ENCODE measurements around the gene CCDC63.
"Not testable (repeated sequence)": the region's sequence is repeated elsewhere in the genome, so short reads cannot be mapped to it uniquely, and the experiment has no call there.

The CCDC63 gene

DNA sequence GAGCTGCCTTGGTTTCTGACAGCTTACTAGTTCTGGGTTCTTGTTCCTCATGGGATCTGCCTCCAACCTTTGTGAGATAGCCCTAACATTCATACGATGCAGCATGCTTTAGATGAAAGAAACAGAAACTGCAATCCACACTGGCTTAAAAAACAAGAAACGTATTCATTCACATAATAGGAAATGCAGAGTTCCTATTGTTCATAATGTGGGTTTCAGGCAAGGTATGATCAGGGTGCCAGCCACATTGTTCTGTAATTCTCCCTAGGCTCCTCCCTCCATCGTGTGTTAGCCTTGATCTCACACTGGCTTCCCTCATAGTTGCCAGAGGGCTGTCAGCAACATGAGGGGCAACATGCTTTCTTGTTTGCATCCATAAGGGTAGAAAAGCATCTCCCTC, 2.7 kb upstream of the CCDC63 start:
- H3K4me1 ChIP-seq (ENCODE audit: control insufficient read depth, insufficient read depth, low read length, unreplicated experiment) = peaks cover 14% of the 10 kb centered on the region
- H2AFZ ChIP-seq (ENCODE audit: low read length, unreplicated experiment) = no peak overlapping the region
- H3K27ac ChIP-seq (ENCODE audit: low read depth, low read length) = no peak overlapping the region
- H3K79me2 ChIP-seq (ENCODE audit: control insufficient read depth, insufficient read depth, low read length, unreplicated experiment) = no peaks in the 10 kb centered on the region
- peaks cover 41% of the 10 kb centered on the region for H3K27me3 ChIP-seq (ENCODE audit: insufficient read depth, low read length)
- H3K4me3 ChIP-seq (ENCODE audit: low read depth, low read length) = peak overlapping the region; percentile 52; the same call in 1 of the 2 replicates
- H3K36me3 ChIP-seq (ENCODE audit: insufficient read depth, low read length) = no peaks in the 10 kb centered on the region

DNA sequence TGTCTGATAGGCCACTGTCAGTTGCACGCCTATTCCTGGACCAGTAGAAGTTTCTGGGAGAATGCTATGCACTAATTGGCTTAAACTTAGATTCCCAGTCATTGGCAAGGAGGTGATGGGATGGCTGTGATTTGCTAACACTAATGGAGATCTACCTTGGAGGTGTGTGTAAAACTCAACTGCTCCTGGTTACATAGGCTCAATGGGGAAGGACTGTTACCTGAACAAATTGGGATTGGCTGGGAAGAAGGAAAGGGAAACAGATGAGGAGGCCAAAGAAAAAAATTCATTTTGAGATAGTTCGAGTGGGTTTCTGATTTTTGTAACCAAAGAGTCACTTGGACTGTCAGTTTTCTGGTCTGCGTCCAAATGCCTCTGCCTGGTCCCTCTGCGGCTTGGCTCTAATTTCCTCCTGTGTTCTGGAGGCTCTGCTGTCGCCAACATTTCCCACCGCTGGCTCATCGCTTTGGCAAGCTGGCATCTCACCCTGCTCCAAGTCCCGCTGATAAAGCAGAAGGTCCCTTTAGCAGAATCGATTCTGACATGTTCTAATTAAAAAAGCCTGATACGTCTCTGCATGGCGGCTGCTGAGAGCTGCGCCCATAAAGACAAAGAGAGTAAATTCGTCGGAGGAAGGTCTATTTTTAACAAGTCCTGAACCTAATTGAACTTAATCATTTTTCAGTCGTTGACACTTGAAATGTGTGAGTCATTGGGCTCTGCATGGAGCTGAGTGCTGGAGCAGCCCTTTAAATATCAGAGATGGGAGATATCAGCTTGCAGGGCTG, 2.0 kb upstream of the CCDC63 start:
- no peaks in the 10 kb centered on the region for H3K79me2 ChIP-seq (ENCODE audit: control insufficient read depth, insufficient read depth, low read length, unreplicated experiment)
- peaks cover 45% of the 10 kb centered on the region for H3K27me3 ChIP-seq (ENCODE audit: insufficient read depth, low read length)
- no peaks in the 10 kb centered on the region for H3K36me3 ChIP-seq (ENCODE audit: insufficient read depth, low read length)
- peaks cover 14% of the 10 kb centered on the region for H3K4me1 ChIP-seq (ENCODE audit: control insufficient read depth, insufficient read depth, low read length, unreplicated experiment)
- peak overlapping the region; percentile 52 for H3K4me3 ChIP-seq (ENCODE audit: low read depth, low read length)
- H2AFZ ChIP-seq (ENCODE audit: low read length, unreplicated experiment) = no peak overlapping the region
- no peak overlapping the region for H3K27ac ChIP-seq (ENCODE audit: low read depth, low read length)

DNA sequence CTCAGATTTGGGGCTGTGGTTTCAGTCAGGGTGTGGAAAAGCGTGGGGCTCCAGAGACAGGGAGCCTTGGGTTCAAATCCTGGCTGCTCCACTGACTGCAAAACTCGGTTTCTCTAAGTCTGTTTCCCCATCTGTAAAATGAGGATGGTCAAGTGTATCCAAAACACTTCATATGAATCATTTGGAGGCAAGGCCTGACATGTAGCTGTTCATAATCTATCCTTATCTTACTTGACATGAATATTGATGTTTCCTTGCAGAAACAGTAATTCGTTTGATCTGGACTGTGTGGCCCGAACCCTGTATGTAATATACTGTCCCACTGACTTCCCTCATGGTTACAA, 1.5 kb upstream of the CCDC63 start:
- no peaks in the 10 kb centered on the region for H3K79me2 ChIP-seq (ENCODE audit: control insufficient read depth, insufficient read depth, low read length, unreplicated experiment)
- H3K27ac ChIP-seq (ENCODE audit: low read depth, low read length) = no peak overlapping the region
- H3K27me3 ChIP-seq (ENCODE audit: insufficient read depth, low read length) = peaks cover 51% of the 10 kb centered on the region
- H3K36me3 ChIP-seq (ENCODE audit: insufficient read depth, low read length) = no peaks in the 10 kb centered on the region
- H3K4me1 ChIP-seq (ENCODE audit: control insufficient read depth, insufficient read depth, low read length, unreplicated experiment) = peaks cover 14% of the 10 kb centered on the region
- H3K4me3 ChIP-seq (ENCODE audit: low read depth, low read length) = peak overlapping the region; percentile 52
- no peak overlapping the region for H2AFZ ChIP-seq (ENCODE audit: low read length, unreplicated experiment)

DNA sequence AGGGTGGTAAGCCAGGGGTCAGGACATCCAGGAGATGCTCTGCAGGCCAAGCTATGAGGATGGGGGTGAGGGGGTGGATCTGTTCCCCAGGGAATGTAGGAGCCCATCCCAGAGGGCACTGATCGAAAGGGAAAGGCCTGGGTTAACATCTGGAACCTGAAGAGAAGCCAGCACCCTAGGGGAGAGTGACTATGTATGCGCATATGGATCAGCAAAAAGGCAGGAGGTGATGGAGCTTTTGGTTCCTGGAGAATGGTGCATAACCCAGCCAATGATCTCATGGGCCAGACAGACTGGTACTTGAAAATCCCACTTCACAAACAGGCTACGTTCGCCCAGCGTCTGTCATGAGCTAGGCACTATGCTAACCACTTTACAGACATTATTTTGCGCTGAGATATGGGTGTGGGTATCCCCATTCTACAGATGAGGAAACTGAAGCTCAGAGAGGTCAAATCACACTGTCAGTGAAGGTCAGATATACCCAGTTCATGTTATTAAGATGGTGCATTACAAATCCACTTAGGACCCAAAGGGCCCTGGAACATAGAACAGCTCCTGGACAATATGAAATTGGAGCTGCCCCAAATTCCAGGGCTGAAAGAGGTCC, 1.6 kb downstream of the CCDC63 start:
- Histone ChIP-seq H3K4me1 (ENCODE audit: control insufficient read depth, insufficient read depth, low read length, unreplicated experiment) (peaks cover 14% of the 10 kb centered on the region), H3K79me2 (ENCODE audit: control insufficient read depth, insufficient read depth, low read length, unreplicated experiment) (no peaks in the 10 kb centered on the region), H3K27ac (ENCODE audit: low read depth, low read length) (no peak overlapping the region), H3K36me3 (ENCODE audit: insufficient read depth, low read length) (no peaks in the 10 kb centered on the region), H2AFZ (ENCODE audit: low read length, unreplicated experiment) (no peak overlapping the region), H3K4me3 (ENCODE audit: low read depth, low read length) (no peak overlapping the region), H3K27me3 (ENCODE audit: insufficient read depth, low read length) (peaks cover 61% of the 10 kb centered on the region)

DNA sequence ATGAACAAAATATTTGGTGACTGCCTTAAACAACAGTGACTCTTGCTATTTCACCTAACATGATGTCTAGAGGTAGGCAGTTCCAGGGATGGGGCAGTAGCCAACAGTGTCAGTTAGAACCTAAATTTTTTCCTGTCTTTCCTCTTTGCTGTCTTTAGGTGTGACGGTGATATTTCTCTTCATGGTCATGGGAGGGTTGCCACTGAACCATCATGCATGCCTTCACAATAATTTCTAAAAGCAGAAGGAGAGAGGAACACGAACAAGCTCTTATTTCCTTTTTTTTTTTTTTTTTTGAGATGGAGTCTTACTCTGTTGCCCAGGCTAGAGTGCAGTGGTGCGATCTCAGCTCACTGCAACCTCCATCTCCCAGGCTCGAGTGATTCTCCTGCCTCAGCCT, 2.4 kb downstream of the CCDC63 start:
- Histone ChIP-seq H3K36me3 (ENCODE audit: insufficient read depth, low read length) (no peaks in the 10 kb centered on the region), H3K4me3 (ENCODE audit: low read depth, low read length) (no peak overlapping the region), H3K79me2 (ENCODE audit: control insufficient read depth, insufficient read depth, low read length, unreplicated experiment) (no peaks in the 10 kb centered on the region), H2AFZ (ENCODE audit: low read length, unreplicated experiment) (no peak overlapping the region), H3K27me3 (ENCODE audit: insufficient read depth, low read length) (peaks cover 55% of the 10 kb centered on the region), H3K27ac (ENCODE audit: low read depth, low read length) (no peak overlapping the region), H3K4me1 (ENCODE audit: control insufficient read depth, insufficient read depth, low read length, unreplicated experiment) (peaks cover 14% of the 10 kb centered on the region)

DNA sequence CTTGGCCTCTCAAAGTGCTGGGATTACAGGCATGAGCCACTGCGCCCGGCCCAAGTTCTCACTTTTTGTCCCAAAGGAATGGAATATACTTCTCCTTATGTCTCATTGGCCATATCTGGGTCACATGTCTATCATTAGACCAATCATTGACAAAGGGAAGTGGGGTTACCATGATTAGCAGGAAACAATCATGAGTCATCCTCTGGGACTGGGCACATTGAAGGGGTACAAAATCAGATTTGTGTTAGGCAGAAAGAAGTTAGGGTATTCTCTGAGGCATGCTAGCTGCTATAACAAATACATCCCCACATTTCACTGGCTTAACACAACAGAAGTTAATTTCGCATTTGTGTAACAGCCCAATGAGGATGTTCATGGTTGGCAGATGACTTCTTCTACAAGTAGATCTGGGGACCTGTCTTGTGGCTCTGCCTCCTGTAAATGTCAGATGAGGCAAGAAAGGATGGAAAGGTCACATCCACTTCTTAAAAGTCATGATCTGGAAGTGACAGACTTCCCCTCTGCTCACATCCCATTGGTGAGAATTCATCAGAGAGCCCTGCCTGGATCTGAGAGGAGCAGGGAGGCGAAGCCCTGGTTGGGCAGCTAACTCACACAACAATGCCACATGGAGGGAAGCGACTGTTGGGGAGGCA, 3.1 kb downstream of the CCDC63 start:
- Histone ChIP-seq H3K27ac (ENCODE audit: low read depth, low read length) (no peak overlapping the region), H3K36me3 (ENCODE audit: insufficient read depth, low read length) (no peaks in the 10 kb centered on the region), H3K27me3 (ENCODE audit: insufficient read depth, low read length) (peaks cover 51% of the 10 kb centered on the region), H3K4me1 (ENCODE audit: control insufficient read depth, insufficient read depth, low read length, unreplicated experiment) (peaks cover 8% of the 10 kb centered on the region), H2AFZ (ENCODE audit: low read length, unreplicated experiment) (no peak overlapping the region), H3K4me3 (ENCODE audit: low read depth, low read length) (no peak overlapping the region), H3K79me2 (ENCODE audit: control insufficient read depth, insufficient read depth, low read length, unreplicated experiment) (no peaks in the 10 kb centered on the region)

DNA sequence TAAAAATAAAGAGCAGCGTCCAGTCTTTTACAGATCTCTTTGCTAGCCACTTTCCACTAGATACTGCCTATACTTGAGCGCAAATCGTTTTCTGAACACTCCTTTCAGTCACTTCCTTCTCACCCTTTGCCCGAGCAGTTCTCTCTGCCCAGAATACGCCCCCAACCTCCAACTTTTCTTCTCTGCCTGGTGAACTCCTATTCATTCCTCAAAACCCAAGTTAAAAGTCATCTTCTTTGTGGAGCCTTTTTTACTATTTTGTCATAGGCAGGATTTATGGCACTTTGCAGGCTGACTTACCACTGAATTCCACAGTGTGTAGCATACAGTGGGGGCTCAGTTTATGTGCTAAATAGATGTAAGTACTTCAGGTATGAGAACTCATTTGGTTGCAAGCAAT, 4.0 kb downstream of the CCDC63 start:
- H3K27ac ChIP-seq (ENCODE audit: low read depth, low read length) = no peak overlapping the region
- H3K4me1 ChIP-seq (ENCODE audit: control insufficient read depth, insufficient read depth, low read length, unreplicated experiment) = no peaks in the 10 kb centered on the region
- H3K36me3 ChIP-seq (ENCODE audit: insufficient read depth, low read length) = no peaks in the 10 kb centered on the region
- H3K79me2 ChIP-seq (ENCODE audit: control insufficient read depth, insufficient read depth, low read length, unreplicated experiment) = no peaks in the 10 kb centered on the region
- no peak overlapping the region for H2AFZ ChIP-seq (ENCODE audit: low read length, unreplicated experiment)
- H3K4me3 ChIP-seq (ENCODE audit: low read depth, low read length) = no peak overlapping the region
- peaks cover 51% of the 10 kb centered on the region for H3K27me3 ChIP-seq (ENCODE audit: insufficient read depth, low read length)

DNA sequence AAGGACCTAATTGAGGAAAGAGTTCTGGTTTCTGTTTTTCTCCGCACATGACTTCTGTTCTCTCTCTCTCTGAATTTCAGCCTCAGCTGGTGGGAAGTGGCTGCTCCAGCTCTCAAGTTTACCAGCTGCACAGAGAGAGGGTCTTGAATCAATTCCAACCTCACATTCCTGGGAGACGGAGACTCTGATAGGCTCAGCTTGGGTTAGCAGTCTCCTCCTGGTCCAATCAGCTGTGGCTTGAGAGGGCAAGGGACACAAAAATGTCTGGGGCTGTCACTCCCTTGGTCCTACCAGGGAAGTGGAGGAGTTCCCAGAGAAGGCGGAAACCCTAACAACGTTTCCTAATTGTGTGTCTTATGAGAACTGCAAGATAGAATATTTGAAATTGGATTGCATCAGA, 7.0 kb downstream of the CCDC63 start:
- H3K27me3 ChIP-seq (ENCODE audit: insufficient read depth, low read length) = peaks cover 28% of the 10 kb centered on the region
- H3K36me3 ChIP-seq (ENCODE audit: insufficient read depth, low read length) = no peaks in the 10 kb centered on the region
- H3K27ac ChIP-seq (ENCODE audit: low read depth, low read length) = no peak overlapping the region
- H3K4me1 ChIP-seq (ENCODE audit: control insufficient read depth, insufficient read depth, low read length, unreplicated experiment) = no peaks in the 10 kb centered on the region
- H2AFZ ChIP-seq (ENCODE audit: low read length, unreplicated experiment) = no peak overlapping the region
- H3K4me3 ChIP-seq (ENCODE audit: low read depth, low read length) = no peak overlapping the region
- H3K79me2 ChIP-seq (ENCODE audit: control insufficient read depth, insufficient read depth, low read length, unreplicated experiment) = no peaks in the 10 kb centered on the region

DNA sequence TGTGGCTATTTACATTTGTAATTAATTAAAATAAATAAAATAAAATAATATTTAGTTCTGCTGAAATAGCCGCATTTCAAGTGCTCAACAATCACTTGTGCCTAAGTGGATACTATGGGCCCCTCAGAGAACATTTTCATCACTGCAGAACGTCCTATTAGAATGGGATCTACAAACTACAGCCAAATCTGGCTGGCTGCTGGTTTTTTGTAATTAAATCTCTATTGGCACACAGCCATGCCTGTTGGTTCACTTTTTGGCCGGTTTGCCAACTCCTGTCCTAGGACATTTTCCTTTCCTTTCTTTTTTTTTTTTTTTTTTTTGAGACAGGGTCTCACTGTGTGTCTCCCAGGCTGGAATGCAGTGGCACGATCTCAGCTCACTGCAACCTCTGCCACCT, 9.8 kb downstream of the CCDC63 start:
- H3K4me3 ChIP-seq (ENCODE audit: low read depth, low read length) = no peak overlapping the region
- H3K4me1 ChIP-seq (ENCODE audit: control insufficient read depth, insufficient read depth, low read length, unreplicated experiment) = no peaks in the 10 kb centered on the region
- H3K27me3 ChIP-seq (ENCODE audit: insufficient read depth, low read length) = peaks cover 5% of the 10 kb centered on the region
- no peaks in the 10 kb centered on the region for H3K36me3 ChIP-seq (ENCODE audit: insufficient read depth, low read length)
- H2AFZ ChIP-seq (ENCODE audit: low read length, unreplicated experiment) = no peak overlapping the region
- H3K27ac ChIP-seq (ENCODE audit: low read depth, low read length) = no peak overlapping the region
- H3K79me2 ChIP-seq (ENCODE audit: control insufficient read depth, insufficient read depth, low read length, unreplicated experiment) = no peaks in the 10 kb centered on the region

DNA sequence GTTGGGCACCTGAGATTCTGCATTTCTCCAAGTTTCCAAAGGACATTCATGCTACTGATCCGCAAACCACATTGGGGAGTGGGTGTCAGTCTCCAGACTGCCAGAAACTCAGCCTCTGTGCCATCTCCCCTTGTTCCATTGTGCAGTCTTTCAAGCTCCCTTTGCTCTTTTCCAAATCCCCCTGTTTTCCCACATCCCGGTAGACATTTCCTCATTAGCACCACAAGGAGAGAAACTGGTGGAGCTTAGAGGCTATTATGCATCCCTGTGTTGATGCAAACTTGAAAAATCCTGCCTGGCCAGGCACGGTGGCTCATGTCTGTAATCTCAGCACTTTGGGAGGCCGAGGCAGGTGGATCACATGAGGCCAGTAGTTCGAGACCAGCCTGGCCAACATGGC, 10.7 kb downstream of the CCDC63 start:
- H2AFZ ChIP-seq (ENCODE audit: low read length, unreplicated experiment) = no peak overlapping the region
- no peak overlapping the region for H3K27ac ChIP-seq (ENCODE audit: low read depth, low read length)
- no peak overlapping the region for H3K4me3 ChIP-seq (ENCODE audit: low read depth, low read length)
- H3K27me3 ChIP-seq (ENCODE audit: insufficient read depth, low read length) = no peaks in the 10 kb centered on the region; the same call in 1 of the 2 replicates
- no peaks in the 10 kb centered on the region for H3K79me2 ChIP-seq (ENCODE audit: control insufficient read depth, insufficient read depth, low read length, unreplicated experiment)
- H3K36me3 ChIP-seq (ENCODE audit: insufficient read depth, low read length) = no peaks in the 10 kb centered on the region
- no peaks in the 10 kb centered on the region for H3K4me1 ChIP-seq (ENCODE audit: control insufficient read depth, insufficient read depth, low read length, unreplicated experiment)

DNA sequence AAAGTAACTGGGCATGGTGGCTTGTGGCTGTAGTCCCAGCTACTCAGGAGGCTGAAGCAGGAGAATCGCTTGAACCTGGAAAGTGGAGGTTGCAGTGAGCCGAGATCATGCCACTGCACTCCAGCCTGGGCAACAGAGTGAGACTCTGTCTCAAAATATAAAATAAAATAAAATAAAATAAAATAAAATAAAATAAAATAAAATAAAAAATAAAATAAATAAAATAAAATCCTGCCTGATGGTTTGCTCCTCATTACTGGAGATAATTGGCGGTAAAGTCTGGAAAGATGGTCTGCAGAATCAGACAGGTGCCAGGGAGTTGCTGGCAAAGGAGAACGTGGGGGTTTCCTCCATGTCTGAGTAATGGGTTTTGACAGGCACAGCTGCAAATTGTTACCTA, 11.2 kb downstream of the CCDC63 start:
- H3K27me3 ChIP-seq (ENCODE audit: insufficient read depth, low read length); H3K4me1 ChIP-seq (ENCODE audit: control insufficient read depth, insufficient read depth, low read length, unreplicated experiment); H3K79me2 ChIP-seq (ENCODE audit: control insufficient read depth, insufficient read depth, low read length, unreplicated experiment); H3K4me3 ChIP-seq (ENCODE audit: low read depth, low read length); H3K36me3 ChIP-seq (ENCODE audit: insufficient read depth, low read length); H2AFZ ChIP-seq (ENCODE audit: low read length, unreplicated experiment); H3K27ac ChIP-seq (ENCODE audit: low read depth, low read length): not testable (repeated sequence)

Measured in ACC112 (cell line).